ENCODE measurements around the gene CRYBG1.

GRCh38 chr6:106612671-106613416 is 252.3 kb downstream of the CRYBG1 start:
- TF ChIP-seq CTCF (IDR thresholded peaks at IDR 0.05) (no peak), EZH2 (IDR thresholded peaks at IDR 0.05; ENCODE audit: borderline replicate concordance, insufficient read depth, low read depth, low read length, poor library complexity, severe bottlenecking) (no peak)

All from B cell (primary cell).